ENCODE data around the gene CD36. TPM values are rescaled to one million over a fixed set of nuclear protein-coding genes. Genes with fewer than 3 reads are reported as not detected.
"Not testable (repeated sequence)": the region's sequence is repeated elsewhere in the genome, so short reads cannot be mapped to it uniquely, and the experiment has no call there.

Gene CD36
- total RNA-seq, 2 donors from 2014 or later: not detected

GRCh38 chr7:80665526-80665925 is 27.1 kb downstream of the CD36 start:
- H3K9me3 Mint-ChIP-seq: no peaks in the 10 kb centered on the region
- H3K27ac Mint-ChIP-seq: no peak overlapping the region
- no peak for ATAC-seq
- H3K36me3 Mint-ChIP-seq: no peaks in the 10 kb centered on the region
- no peak for DNase-seq (ENCODE audit: low spot score in 2 of 2)

GRCh38 chr7:80666376-80666775 is 27.9 kb downstream of the CD36 start:
- no peaks in the 10 kb centered on the region for H3K9me3 Mint-ChIP-seq
- no peak for DNase-seq (ENCODE audit: low spot score in 2 of 2)
- no peak overlapping the region for H3K27ac Mint-ChIP-seq
- ATAC-seq: no peak
- no peaks in the 10 kb centered on the region for H3K36me3 Mint-ChIP-seq

DNA sequence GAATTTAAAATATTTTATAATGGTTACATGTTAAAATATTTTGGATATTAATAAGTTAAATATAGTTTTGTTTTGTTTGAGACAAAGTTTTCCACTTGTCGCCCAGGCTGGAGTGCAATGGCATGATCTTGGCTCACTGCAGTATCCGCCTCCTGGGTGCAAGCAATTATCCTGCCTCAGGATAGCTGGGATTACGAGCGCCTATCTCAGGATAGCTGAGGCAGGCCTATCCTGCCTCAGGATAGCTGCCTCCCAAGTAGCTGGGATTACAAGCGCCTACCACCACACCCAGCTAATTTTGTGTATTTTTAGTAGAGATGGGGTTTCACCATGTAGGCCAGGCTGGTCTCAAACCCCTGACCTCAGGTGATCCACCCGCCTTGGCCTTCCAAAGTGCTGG is 30.9 kb downstream of the CD36 start:
- not testable (repeated sequence) for DNase-seq (ENCODE audit: low spot score in 2 of 2); H3K27ac Mint-ChIP-seq; H3K9me3 Mint-ChIP-seq; ATAC-seq; H3K36me3 Mint-ChIP-seq

DNA sequence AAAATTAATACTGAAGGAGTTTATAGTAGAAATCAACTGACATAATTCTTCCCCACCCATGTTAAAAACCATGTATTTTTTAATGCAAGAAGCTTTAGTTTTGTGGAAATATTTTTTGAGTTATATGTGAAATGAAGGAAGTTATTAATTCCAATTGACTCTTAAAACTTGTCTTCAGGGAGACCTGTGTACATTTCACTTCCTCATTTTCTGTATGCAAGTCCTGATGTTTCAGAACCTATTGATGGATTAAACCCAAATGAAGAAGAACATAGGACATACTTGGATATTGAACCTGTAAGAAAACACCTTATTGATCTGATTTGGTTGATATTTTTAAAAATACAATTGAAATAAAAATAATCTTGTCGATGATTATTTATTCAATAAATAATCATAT is 33.3 kb downstream of the CD36 start:
- H3K9me3 Mint-ChIP-seq: no peaks in the 10 kb centered on the region
- no peak for ATAC-seq
- H3K36me3 Mint-ChIP-seq: no peaks in the 10 kb centered on the region
- H3K27ac Mint-ChIP-seq: no peak overlapping the region
- DNase-seq (ENCODE audit: low spot score in 2 of 2): no peak

GRCh38 chr7:80675090-80675489 is 36.6 kb downstream of the CD36 start:
- DNase-seq (ENCODE audit: low spot score in 2 of 2): no peak
- no peak for ATAC-seq
- H3K27ac Mint-ChIP-seq: no peak overlapping the region
- no peaks in the 10 kb centered on the region for H3K36me3 Mint-ChIP-seq
- H3K9me3 Mint-ChIP-seq: no peaks in the 10 kb centered on the region

- DNase-seq (ENCODE audit: low spot score in 2 of 2) (no peak), ATAC-seq (no peak)
- Mint-ChIP-seq H3K9me3 (no peaks in the 10 kb centered on the region), H3K27ac (no peak overlapping the region), H3K36me3 (no peaks in the 10 kb centered on the region)
Observed at GRCh38 chr7:80676404-80676803, 38.0 kb downstream of the CD36 start.

GRCh38 chr7:80677629-80678028 is 39.2 kb downstream of the CD36 start:
- no peak for ATAC-seq
- no peaks in the 10 kb centered on the region for H3K36me3 Mint-ChIP-seq
- H3K9me3 Mint-ChIP-seq: no peaks in the 10 kb centered on the region
- no peak overlapping the region for H3K27ac Mint-ChIP-seq
- DNase-seq (ENCODE audit: low spot score in 2 of 2): no peak

GRCh38 chr7:80678707-80679106 is 40.3 kb downstream of the CD36 start:
- Mint-ChIP-seq H3K9me3 (no peaks in the 10 kb centered on the region), H3K27ac (no peak overlapping the region), H3K36me3 (no peaks in the 10 kb centered on the region)
- no peak for ATAC-seq
- no peak for DNase-seq (ENCODE audit: low spot score in 2 of 2)

GRCh38 chr7:80679921-80680907 is 41.8 kb downstream of the CD36 start:
- no peaks in the 10 kb centered on the region for H3K36me3 Mint-ChIP-seq
- no peaks in the 10 kb centered on the region for H3K9me3 Mint-ChIP-seq
- H3K27ac Mint-ChIP-seq: no peak overlapping the region
- DNase-seq (ENCODE audit: low spot score in 2 of 2) (no peak), ATAC-seq (no peak)

DNA sequence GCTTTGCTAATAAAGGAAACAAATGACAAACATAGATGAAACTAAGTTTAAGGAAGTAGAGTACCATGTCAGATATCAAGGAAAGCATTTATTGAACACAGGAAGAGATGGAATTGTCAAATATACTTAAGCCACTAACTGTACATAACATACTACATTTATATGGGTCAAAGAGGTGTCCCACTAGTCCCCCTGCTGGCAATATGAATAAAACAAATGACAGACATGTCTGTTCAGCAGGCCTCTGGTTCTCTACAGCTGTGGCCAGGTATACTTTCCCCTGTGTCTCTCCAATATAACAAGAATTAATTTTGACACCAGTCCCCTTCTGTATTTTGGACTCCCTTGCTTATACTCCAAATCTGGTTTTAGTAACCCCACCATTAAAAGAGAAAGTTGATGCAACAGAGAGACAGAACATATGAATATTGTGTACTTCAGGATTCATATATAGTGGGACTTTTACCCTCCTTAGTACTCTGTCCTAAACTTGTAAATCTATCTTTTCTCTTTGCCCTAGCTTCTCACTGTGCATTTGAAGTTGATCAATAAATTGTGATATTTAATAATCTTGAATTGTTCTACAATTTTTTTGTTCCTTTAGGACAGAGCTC is 42.9 kb downstream of the CD36 start:
- H3K36me3 Mint-ChIP-seq: no peaks in the 10 kb centered on the region
- no peak overlapping the region for H3K27ac Mint-ChIP-seq
- H3K9me3 Mint-ChIP-seq: no peaks in the 10 kb centered on the region
- ATAC-seq (no peak), DNase-seq (ENCODE audit: low spot score in 2 of 2) (no peak)

DNA sequence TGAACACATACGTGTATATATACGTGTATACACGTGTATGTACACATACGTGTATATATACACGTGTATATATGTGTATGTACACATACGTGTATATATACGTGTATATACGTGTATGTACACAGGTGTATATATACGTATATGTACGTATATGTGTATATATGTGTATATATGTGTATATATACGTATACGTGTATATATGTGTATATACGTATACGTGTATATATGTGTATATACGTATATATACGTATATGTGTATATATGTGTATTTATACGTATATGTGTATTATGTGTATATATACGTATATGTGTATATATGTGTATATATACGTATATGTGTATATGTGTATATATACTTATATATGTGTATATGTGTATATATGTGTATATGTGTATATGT is 44.3 kb downstream of the CD36 start:
- Mint-ChIP-seq H3K27ac (no peak overlapping the region), H3K9me3 (no peaks in the 10 kb centered on the region)

DNA sequence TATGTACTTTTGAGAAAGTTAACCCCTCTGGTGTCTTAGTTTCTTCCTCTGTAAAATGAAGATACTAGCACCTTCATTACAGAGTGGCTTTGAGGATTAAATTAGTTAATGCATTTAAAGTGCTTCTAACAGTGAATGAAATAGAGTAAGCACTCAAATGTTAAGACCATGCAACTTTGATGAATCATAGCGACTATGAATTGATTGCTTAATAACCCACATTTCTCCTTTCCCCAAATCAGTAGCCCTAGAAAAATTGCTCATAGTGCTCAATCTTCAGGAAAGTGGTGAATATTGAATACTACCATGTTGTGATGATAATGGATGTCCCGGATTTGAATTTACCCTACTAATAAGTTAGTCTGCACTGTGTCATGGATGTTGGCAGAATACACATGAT is 48.1 kb downstream of the CD36 start:
- H3K9me3 Mint-ChIP-seq: peaks cover 0 to 1% of the 10 kb centered on the region in 2 donors
- DNase-seq (ENCODE audit: low spot score in 2 of 2): no peak
- ATAC-seq: no peak
- no peaks in the 10 kb centered on the region for H3K36me3 Mint-ChIP-seq
- H3K27ac Mint-ChIP-seq: no peak overlapping the region

More for the DNA sequence above, 44.3 kb downstream of the CD36 start:
- no peak for ATAC-seq
- DNase-seq (ENCODE audit: low spot score in 2 of 2): no peak
- H3K36me3 Mint-ChIP-seq: no peaks in the 10 kb centered on the region

GRCh38 chr7:80699045-80699638 is 60.7 kb downstream of the CD36 start:
- DNase-seq (ENCODE audit: low spot score in 2 of 2) (no peak), ATAC-seq (no peak)
- Mint-ChIP-seq H3K36me3 (no peaks in the 10 kb centered on the region), H3K27ac (no peak overlapping the region), H3K9me3 (peaks cover 0 to under 1% of the 10 kb centered on the region in 2 donors)

GRCh38 chr7:80699721-80700256 is 61.3 kb downstream of the CD36 start:
- no peak for ATAC-seq
- no peaks in the 10 kb centered on the region for H3K9me3 Mint-ChIP-seq

GRCh38 chr7:80703272-80703671 is 64.8 kb downstream of the CD36 start:
- Mint-ChIP-seq H3K27ac (no peak overlapping the region), H3K36me3 (no peaks in the 10 kb centered on the region), H3K9me3 (peaks cover 0 to 3% of the 10 kb centered on the region in 2 donors)
- DNase-seq (ENCODE audit: low spot score in 2 of 2): no peak
- ATAC-seq: no peak

More at GRCh38 chr7:80699721-80700256, 61.3 kb downstream of the CD36 start:
- Mint-ChIP-seq H3K36me3 (no peaks in the 10 kb centered on the region), H3K27ac (no peak overlapping the region)
- DNase-seq (ENCODE audit: low spot score in 2 of 2): no peak

GRCh38 chr7:80705130-80705781 is 66.8 kb downstream of the CD36 start:
- DNase-seq (ENCODE audit: low spot score in 2 of 2) (no peak), ATAC-seq (no peak)
- H3K27ac Mint-ChIP-seq: no peak overlapping the region

GRCh38 chr7:80707318-80707717 is 68.9 kb downstream of the CD36 start:
- Mint-ChIP-seq H3K36me3 (no peaks in the 10 kb centered on the region), H3K9me3 (peaks cover 0 to 3% of the 10 kb centered on the region in 2 donors), H3K27ac (no peak overlapping the region)
- ATAC-seq: no peak
- DNase-seq (ENCODE audit: low spot score in 2 of 2): no peak

More at GRCh38 chr7:80705130-80705781, 66.8 kb downstream of the CD36 start:
- Mint-ChIP-seq H3K36me3 (no peaks in the 10 kb centered on the region), H3K9me3 (peaks cover 0 to 3% of the 10 kb centered on the region in 2 donors)
